ENCODE data around the gene RTP5.

Gene RTP5

GRCh38 chr2:241837197-241837965 lies 32.1 kb upstream of the RTP5 start:
- no peaks in the 10 kb centered on the region for H3K36me3 ChIP-seq (replicated peaks)
- in situ Hi-C loops (cut with HindIII; ENCODE audit: low pct_ligation_motif_present, low sequenced_read_pairs): no loop called here
- no peak for TF ChIP-seq CTCF (IDR thresholded peaks at IDR 0.05; ENCODE audit: low read depth, low read length, missing control alignments)

GRCh38 chr2:241841181-241842066 lies 28.1 kb upstream of the RTP5 start:
- H3K36me3 ChIP-seq (replicated peaks): no peaks in the 10 kb centered on the region
- no peak overlapping the region for H3K27ac ChIP-seq
- no peak for DNase-seq
- H3K27me3 ChIP-seq (replicated peaks): peaks cover 15% of the 10 kb centered on the region
- TF ChIP-seq CTCF (IDR thresholded peaks at IDR 0.05; ENCODE audit: low read depth, low read length, missing control alignments): no peak
- H3K4me3 ChIP-seq (ENCODE audit: low read depth, low read length): no peak overlapping the region
- in situ Hi-C loops (cut with HindIII; ENCODE audit: low pct_ligation_motif_present, low sequenced_read_pairs): no loop called here

More at GRCh38 chr2:241837197-241837965, 32.1 kb upstream of the RTP5 start:
- Histone ChIP-seq H3K27ac (no peak overlapping the region), H3K4me3 (ENCODE audit: low read depth, low read length) (no peak overlapping the region), H3K27me3 (replicated peaks) (peaks cover 7% of the 10 kb centered on the region)
- no peak for DNase-seq

GRCh38 chr2:241842067-241842415 lies 27.5 kb upstream of the RTP5 start:
- H3K27me3 ChIP-seq (replicated peaks): peaks cover 15% of the 10 kb centered on the region
- no peak for DNase-seq
- H3K27ac ChIP-seq: no peak overlapping the region
- in situ Hi-C loops (cut with HindIII; ENCODE audit: low pct_ligation_motif_present, low sequenced_read_pairs): no loop called here
- no peak for TF ChIP-seq CTCF (IDR thresholded peaks at IDR 0.05; ENCODE audit: low read depth, low read length, missing control alignments)
- no peaks in the 10 kb centered on the region for H3K36me3 ChIP-seq (replicated peaks)
- H3K4me3 ChIP-seq (ENCODE audit: low read depth, low read length): no peak overlapping the region

GRCh38 chr2:241842620-241843211 lies 26.8 kb upstream of the RTP5 start:
- Histone ChIP-seq H3K27me3 (replicated peaks) (peaks cover 13% of the 10 kb centered on the region), H3K36me3 (replicated peaks) (no peaks in the 10 kb centered on the region), H3K4me3 (ENCODE audit: low read depth, low read length) (peak overlapping the region; percentile 15), H3K27ac (no peak overlapping the region)
- no peak for DNase-seq
- in situ Hi-C loops (cut with HindIII; ENCODE audit: low pct_ligation_motif_present, low sequenced_read_pairs): no loop called here
- TF ChIP-seq CTCF (IDR thresholded peaks at IDR 0.05; ENCODE audit: low read depth, low read length, missing control alignments): no peak

GRCh38 chr2:241843321-241844065 lies 26.0 kb upstream of the RTP5 start:
- in situ Hi-C loops (cut with HindIII; ENCODE audit: low pct_ligation_motif_present, low sequenced_read_pairs): no loop called here
- Histone ChIP-seq H3K36me3 (replicated peaks) (no peaks in the 10 kb centered on the region), H3K4me3 (ENCODE audit: low read depth, low read length) (no peak overlapping the region), H3K27me3 (replicated peaks) (peaks cover 10% of the 10 kb centered on the region), H3K27ac (no peak overlapping the region)
- DNase-seq: no peak
- no peak for TF ChIP-seq CTCF (IDR thresholded peaks at IDR 0.05; ENCODE audit: low read depth, low read length, missing control alignments)

Data from brain microvascular endothelial cell (primary cell).